KBM-7 (cell line): Measurements from ENCODE around the gene POLR2I.
"Not testable (repeated sequence)": the region's sequence is repeated elsewhere in the genome, so short reads cannot be mapped to it uniquely, and the experiment has no call there.

Experiments used
- DNase-seq: peaks from one replicate; pipeline ENCODE4 v3.0.0-alpha.2; 2015
- in situ Hi-C: fragments of 300-500 bp; cut with MboI; formaldehyde crosslinking; loops from 2 replicates; pipeline ENCODE4 v1.14.3; 2020; ENCODE audit warnings: low sequenced_read_pairs, low pct_unique_long_range_greater_than_20kb, mixed read lengths

The POLR2I gene

GRCh38 chr19:36136964-36137686 lies 22.4 kb upstream of the POLR2I start:
- no peak for DNase-seq

GRCh38 chr19:36134867-36135266 lies 20.2 kb upstream of the POLR2I start:
- in situ Hi-C loops, DNase-seq: not testable (repeated sequence)

More at GRCh38 chr19:36136964-36137686, 22.4 kb upstream of the POLR2I start:
- in situ Hi-C loops: no loop called here

- DNase-seq, in situ Hi-C loops: not testable (repeated sequence)
These were observed 16.5 kb upstream of the POLR2I start for GRCh38 chr19:36131221-36131620.

- DNase-seq: no peak
- in situ Hi-C loops: no loop called here
These were observed 13.7 kb upstream of the POLR2I start for GRCh38 chr19:36128392-36128736.

GRCh38 chr19:36125557-36125956 lies 10.9 kb upstream of the POLR2I start:
- in situ Hi-C loops: no loop called here
- DNase-seq: no peak

- DNase-seq: peak; percentile 24
- in situ Hi-C loops: no loop called here
These were observed 6.9 kb upstream of the POLR2I start for GRCh38 chr19:36121486-36122124.

- in situ Hi-C loops: no loop called here
- no peak for DNase-seq
These were observed 6.3 kb upstream of the POLR2I start for GRCh38 chr19:36120984-36121358.

GRCh38 chr19:36120092-36120983 lies 5.7 kb upstream of the POLR2I start:
- DNase-seq: no peak

GRCh38 chr19:36116344-36116637 lies 1.6 kb upstream of the POLR2I start:
- no peak for DNase-seq
- in situ Hi-C loops: no loop called here

More at GRCh38 chr19:36120092-36120983, 5.7 kb upstream of the POLR2I start:
- in situ Hi-C loops: no loop called here

- in situ Hi-C loops: no loop called here
- DNase-seq: no peak
These were observed 1.0 kb upstream of the POLR2I start, which contains the start of gene TBCB for GRCh38 chr19:36115453-36116343. Gene TBCB, plus strand, starts transcription at chr19:36115468. Its CDS starts 93 bp downstream, at chr19:36115561.

- peak; percentile 6 for DNase-seq
These were observed 568 bp downstream of the POLR2I start for GRCh38 chr19:36113894-36114720.

GRCh38 chr19:36113425-36113824 lies 1.2 kb downstream of the POLR2I start:
- DNase-seq: no peak
- in situ Hi-C loops: no loop called here

More at GRCh38 chr19:36113894-36114720, 568 bp downstream of the POLR2I start:
- in situ Hi-C loops: no loop called here

- in situ Hi-C loops: no loop called here
- DNase-seq: no peak
These were observed 2.0 kb downstream of the POLR2I start for GRCh38 chr19:36112678-36113077.

- DNase-seq: no peak
- in situ Hi-C loops: no loop called here
These were observed 3.5 kb downstream of the POLR2I start for GRCh38 chr19:36111200-36111539.

GRCh38 chr19:36110487-36111199 lies 4.0 kb downstream of the POLR2I start, which contains the start of gene OVOL3:
Gene OVOL3, plus strand, starts transcription at chr19:36111143. Its CDS starts 60 bp downstream, at chr19:36111203.
- in situ Hi-C loops: no loop called here
- no peak for DNase-seq

GRCh38 chr19:36108684-36109083 lies 6.0 kb downstream of the POLR2I start:
- no peak for DNase-seq
- in situ Hi-C loops: no loop called here

GRCh38 chr19:36106991-36107390 lies 7.7 kb downstream of the POLR2I start:
- in situ Hi-C loops: no loop called here
- no peak for DNase-seq

GRCh38 chr19:36106441-36106840 lies 8.2 kb downstream of the POLR2I start:
- in situ Hi-C loops: no loop called here
- DNase-seq: no peak
